A549 (cell line): Measurements from ENCODE around the gene ODF4. TPM values are rescaled to one million over a fixed set of nuclear protein-coding genes. Genes with fewer than 3 reads are reported as not detected.

Experiments
- ATAC-seq, 2 experiments: fragments of 200-7000 bp in 1 of 2; fragments of >200 bp in 1 of 2; cut with Nextera tagmentation in 1 of 2; cut with Tn5 transposase in 1 of 2; 3 replicates each; pipeline versions ENCODE4 v1.8.0 to v1.9.1; 2018 to 2020; ENCODE audit warnings: mild to moderate bottlenecking in 1 of 2, moderate library complexity in 1 of 2
- CTCF ChIA-PET: fragments of 300-600 bp; sonication (Branson Sonifier 250); formaldehyde crosslinking; extraction: SDS; loops from one replicate; lab custom pipeline; 2021; ENCODE audit warnings: antibody characterized with exemption, inconsistent platforms; lab: Yijun Ruan, JAX
- POLR2A ChIA-PET: fragments of 350-600 bp; formaldehyde crosslinking; extraction: SDS; loops from one replicate; lab custom pipeline; 2021; ENCODE audit warnings: antibody characterized with exemption, inconsistent platforms; lab: Yijun Ruan, JAX
- DNase-seq, 2 experiments: peaks; one replicate each; pipeline versions ENCODE4 v3.0.0 to v3.0.0-alpha.2; 2011 to 2016; ENCODE audit warnings: low read depth in 1 of 2, low spot score in 1 of 2
- FAIRE-seq: peaks from 2 replicates; lab custom pipeline; 2011; peaks lifted over from hg19 to GRCh38; lab: Jason Lieb, UNC
- H3K27ac ChIP-seq, 2 experiments: fragments of >200 bp; sonication (Bioruptor Twin); formaldehyde crosslinking; 3 replicates each; pipeline ENCODE4 v1.5.1; 2016 to 2017
- H3K4me1 ChIP-seq: fragments of >200 bp; sonication (Bioruptor Twin); formaldehyde crosslinking; 3 replicates; pipeline ENCODE4 v1.6.1; 2016
- H3K4me2 ChIP-seq: fragments of >200 bp; sonication (Bioruptor Twin); formaldehyde crosslinking; 3 replicates; pipeline ENCODE4 v1.6.1; 2016
- H3K4me3 ChIP-seq: fragments of >200 bp; sonication (Bioruptor Twin); formaldehyde crosslinking; 3 replicates; pipeline ENCODE4 v1.5.1; 2016
- H3K9me3 ChIP-seq: fragments of >200 bp; sonication (Bioruptor Twin); formaldehyde crosslinking; 3 replicates; pipeline ENCODE4 v1.6.1; 2016
- BCL3 ChIP-seq: fragments of >200 bp; sonication (Bioruptor Twin); formaldehyde crosslinking; IDR thresholded peaks from 3 replicates; pipeline ENCODE4 v1.6.1; 2016
- CBX8 ChIP-seq: fragments of 200-600 bp; sonication (generic); IDR thresholded peaks from 2 replicates; pipeline ENCODE4 v1.6.1; 2016
- CHD4 ChIP-seq: fragments of 200-600 bp; sonication (generic); IDR thresholded peaks from 2 replicates; pipeline ENCODE4 v1.6.1; 2016; ENCODE audit warnings: antibody characterized with exemption, mild to moderate bottlenecking, borderline replicate concordance
- CTCF ChIP-seq: fragments of >200 bp; sonication (Bioruptor Twin); formaldehyde crosslinking; IDR thresholded peaks from 3 replicates; pipeline ENCODE4 v1.5.1; 2016
- EHF ChIP-seq: fragments of 250-450 bp; sonication (Bioruptor Pico); IDR thresholded peaks from 2 replicates; pipeline ENCODE4 v1.5.0; 2020; ENCODE audit warnings: mild to moderate bottlenecking
- EHMT2 ChIP-seq: fragments of 200-600 bp; sonication (generic); IDR thresholded peaks from 2 replicates; pipeline ENCODE4 v1.6.1; 2016; ENCODE audit warnings: antibody characterized with exemption, low read depth, mild to moderate bottlenecking, moderate library complexity
- ELK1 ChIP-seq: fragments of 150-350 bp; IDR thresholded peaks from 2 replicates; pipeline ENCODE4 v1.6.1; 2014; ENCODE audit warnings: low read depth, mild to moderate bottlenecking, low read length
- EP300 ChIP-seq, 2 experiments: fragments of >200 bp; sonication (Bioruptor Twin); formaldehyde crosslinking; IDR thresholded peaks; 2 replicates in 1 of 2; 3 replicates in 1 of 2; pipeline ENCODE4 v1.6.1; 2016 to 2017
- GATA3 ChIP-seq: IDR thresholded peaks from 2 replicates; pipeline ENCODE4 v1.6.1; 2012; ENCODE audit warnings: borderline replicate concordance
- HDAC2 ChIP-seq: fragments of 200-600 bp; sonication (generic); IDR thresholded peaks from 2 replicates; pipeline ENCODE4 v1.6.1; 2016
- HES2 ChIP-seq: fragments of >200 bp; sonication (Bioruptor Twin); formaldehyde crosslinking; IDR thresholded peaks from 2 replicates; pipeline ENCODE4 v1.6.1; 2016
- HOXA7 ChIP-seq: fragments of 250-450 bp; sonication (Bioruptor Pico); IDR thresholded peaks from 2 replicates; pipeline ENCODE4 v1.5.0; 2020; ENCODE audit warnings: mild to moderate bottlenecking, moderate library complexity
- HOXB5 ChIP-seq: fragments of 250-450 bp; sonication (Bioruptor Pico); IDR thresholded peaks from 2 replicates; pipeline ENCODE4 v1.5.0; 2020; ENCODE audit warnings: mild to moderate bottlenecking, moderate library complexity
- JUN ChIP-seq, 2 experiments: fragments of >200 bp; sonication (Bioruptor Twin); formaldehyde crosslinking; IDR thresholded peaks; 2 replicates in 1 of 2; 3 replicates in 1 of 2; pipeline ENCODE4 v1.6.1; 2016 to 2017
- JUNB ChIP-seq: fragments of >200 bp; sonication (Bioruptor Twin); formaldehyde crosslinking; IDR thresholded peaks from 2 replicates; pipeline ENCODE4 v1.6.1; 2016
- KDM5A ChIP-seq: fragments of 200-600 bp; sonication (generic); IDR thresholded peaks from 2 replicates; pipeline ENCODE4 v1.6.1; 2016; ENCODE audit warnings: antibody characterized with exemption, mild to moderate bottlenecking
- MAFK ChIP-seq: fragments of 450-650 bp; IDR thresholded peaks from 2 replicates; pipeline ENCODE4 v1.6.1; 2014; ENCODE audit not compliant: partially characterized antibody
- MAZ ChIP-seq: fragments of 150-350 bp; IDR thresholded peaks from 2 replicates; pipeline ENCODE4 v1.6.1; 2014; ENCODE audit warnings: antibody characterized with exemption, low read depth, low read length, borderline replicate concordance
- MYC ChIP-seq: IDR thresholded peaks from 2 replicates; pipeline ENCODE4 v1.6.1; 2012; ENCODE audit warnings: mild to moderate bottlenecking, inconsistent platforms, low read length, improper control_type of control experiment, borderline replicate concordance
- NFE2L2 ChIP-seq: fragments of 150-350 bp; conservative IDR thresholded peaks from 2 replicates; pipeline ENCODE4 v1.6.1; 2014; ENCODE audit warnings: low read length
- NPAS2 ChIP-seq: fragments of 250-450 bp; sonication (Bioruptor Pico); IDR thresholded peaks from 2 replicates; pipeline ENCODE4 v1.8.0; 2022; ENCODE audit warnings: mild to moderate bottlenecking, moderate library complexity, borderline replicate concordance
- PHF8 ChIP-seq: fragments of 200-600 bp; sonication (generic); IDR thresholded peaks from 2 replicates; pipeline ENCODE4 v1.6.1; 2016; ENCODE audit warnings: low read depth, mild to moderate bottlenecking, antibody characterized with exemption, moderate library complexity, borderline replicate concordance
- POLR2AphosphoS2 ChIP-seq: conservative IDR thresholded peaks from 2 replicates; pipeline ENCODE4 v1.6.1; 2012; ENCODE audit warnings: low read length, improper control_type of control experiment, inconsistent platforms
- ZC3H11A ChIP-seq: fragments of 450-650 bp; IDR thresholded peaks from 2 replicates; pipeline ENCODE4 v1.6.1; 2014; ENCODE audit warnings: antibody characterized with exemption, mild to moderate bottlenecking
- ZNF302 ChIP-seq: fragments of 250-450 bp; sonication (Bioruptor Pico); IDR thresholded peaks from 2 replicates; pipeline ENCODE4 v1.9.0; 2021; ENCODE audit warnings: inconsistent platforms, mild to moderate bottlenecking, moderate library complexity
- WGBS: methylation state at CpG from one replicate; pipeline ENCODE4 v1.1.6; 2017; ENCODE audit errors: missing lambda C conversion rate; 5-methylcytosine and 5-hydroxymethylcytosine counted together
- polyA plus RNA-seq, 4 experiments: library from polyadenylated mRNA; depleted of rRNA in 3 of 4; stranded (reverse); fragments of >200 nt; fragmentation: RNase III in 1 of 4; extraction: RNeasy Plus Mini Kit Qiagen cat#74134 plus additional on column Dnase treatment in 1 of 4; gene quantifications; 2 replicates in 3 of 4; 3 replicates in 1 of 4; pipeline ENCODE4 v1.2.3, GENCODE V29; 2011 to 2017
- TF ChIP-seq, protein P1 (sequence below): IDR thresholded peaks from 2 replicates; pipeline ENCODE4 v1.6.1; 2012

Gene ODF4
- polyA plus RNA-seq, 2 of the 4 experiments (the other 2 are of a cell fraction): not detected

DNA sequence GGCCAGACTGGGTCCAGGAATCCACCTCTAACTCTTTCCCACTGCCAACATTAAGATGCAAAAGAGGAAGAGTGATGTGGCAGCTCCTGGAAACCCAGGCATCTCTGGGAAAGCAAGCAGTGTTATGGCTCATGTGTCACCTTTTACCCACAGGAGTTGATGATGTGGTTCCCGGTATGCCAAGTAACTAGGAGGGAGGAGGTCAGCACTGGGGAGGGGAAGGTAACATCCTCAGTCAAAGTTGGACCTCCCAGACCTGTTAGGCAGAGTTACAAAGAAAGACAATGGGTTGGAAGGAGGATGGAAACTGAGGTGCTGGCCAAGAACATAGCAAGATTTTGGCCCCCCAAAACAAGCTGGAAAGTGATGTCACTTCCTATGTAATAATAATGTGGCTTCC, 25.5 kb downstream of the ODF4 start:
- CTCF ChIA-PET: interaction anchor here (1.6 kb wide), 1 partner anchor 12 kb away, joined by 6 read pairs; the partner anchor contains the start of gene KRABD2
- peak in 1 of 2 experiments; percentile 20; a peak in 1 of 6 replicates for ATAC-seq

GRCh38 chr17:8366231-8366630, 26.6 kb downstream of the ODF4 start:
- Histone ChIP-seq H3K4me3 (no peak overlapping the region), H3K9me3 (no peaks in the 10 kb centered on the region), H3K4me1 (peaks cover 6% of the 10 kb centered on the region), H3K27ac (no peak overlapping the region), H3K4me2 (peak overlapping the region; percentile 21; the same call in 1 of the 3 replicates)
- ChIA-PET CTCF (interaction anchor here (1.6 kb wide), 1 partner anchor 11 kb away, joined by 6 read pairs; the partner anchor contains the start of gene KRABD2), POLR2A (no interaction called here)
- peak; percentile 74 to 78 for ATAC-seq
- TF ChIP-seq EP300 (IDR thresholded peaks at IDR 0.05): no peak
- no peak for TF ChIP-seq CHD4
- no peak for TF ChIP-seq JUN (IDR thresholded peaks at IDR 0.05)
- TF ChIP-seq ZC3H11A: no peak
- TF ChIP-seq KDM5A: no peak
- TF ChIP-seq EHF: no peak
- TF ChIP-seq HDAC2: no peak
- TF ChIP-seq, protein P1, sequence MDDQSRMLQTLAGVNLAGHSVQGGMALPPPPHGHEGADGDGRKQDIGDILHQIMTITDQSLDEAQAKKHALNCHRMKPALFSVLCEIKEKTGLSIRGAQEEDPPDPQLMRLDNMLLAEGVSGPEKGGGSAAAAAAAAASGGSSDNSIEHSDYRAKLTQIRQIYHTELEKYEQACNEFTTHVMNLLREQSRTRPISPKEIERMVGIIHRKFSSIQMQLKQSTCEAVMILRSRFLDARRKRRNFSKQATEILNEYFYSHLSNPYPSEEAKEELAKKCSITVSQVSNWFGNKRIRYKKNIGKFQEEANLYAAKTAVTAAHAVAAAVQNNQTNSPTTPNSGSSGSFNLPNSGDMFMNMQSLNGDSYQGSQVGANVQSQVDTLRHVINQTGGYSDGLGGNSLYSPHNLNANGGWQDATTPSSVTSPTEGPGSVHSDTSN: no peak
- TF ChIP-seq MAFK: no peak
- no peak for TF ChIP-seq HES2
- TF ChIP-seq NPAS2: no peak
- TF ChIP-seq ZNF302 (CRISPR knock-in tag): no peak
- TF ChIP-seq PHF8: no peak
- no peak for FAIRE-seq
- DNase-seq: no peak
- WGBS: 48% methylated on average over 2 of the region's 2 CpGs

More for the DNA sequence above, 25.5 kb downstream of the ODF4 start:
- Histone ChIP-seq H3K4me2 (no peak overlapping the region), H3K27ac (no peak overlapping the region), H3K9me3 (no peaks in the 10 kb centered on the region), H3K4me1 (peaks cover 9% of the 10 kb centered on the region), H3K4me3 (no peak overlapping the region)
- DNase-seq (no peak), FAIRE-seq (no peak)
- WGBS: 86% methylated on average over 1 of the region's 1 CpG
- POLR2A ChIA-PET: no interaction called here
- TF ChIP-seq MAZ (no peak), GATA3 (no peak), CTCF (no peak), EHMT2 (no peak), BCL3 (no peak), MYC (no peak), HOXA7 (no peak), POLR2AphosphoS2 (no peak), CBX8 (no peak), JUNB (no peak), HOXB5 (no peak), NFE2L2 (no peak), ELK1 (no peak)
